HepG2 (cell line): ENCODE results near the gene TBCD. TPM values are rescaled to one million over a fixed set of nuclear protein-coding genes. Genes with fewer than 3 reads are reported as not detected.

Source experiments
- AKNA ChIP-seq: sonication (generic); formaldehyde crosslinking; IDR thresholded peaks from 2 replicates; pipeline ENCODE4 v1.4.0; 2020; ENCODE audit warnings: missing genetic modification reagents, borderline replicate concordance
- FOXK2 ChIP-seq: fragments of 450-650 bp; IDR thresholded peaks from 2 replicates; pipeline ENCODE4 v1.6.1; 2016
- HOXA7 ChIP-seq: sonication (generic); formaldehyde crosslinking; IDR thresholded peaks from 2 replicates; pipeline ENCODE4 v1.8.1; 2022; ENCODE audit warnings: mild to moderate bottlenecking, missing genetic modification reagents, moderate library complexity
- KLF9 ChIP-seq: IDR thresholded peaks from 2 replicates; pipeline ENCODE4 v1.6.1; 2016; ENCODE audit warnings: low read depth
- LRRFIP1 ChIP-seq: sonication (generic); formaldehyde crosslinking; conservative IDR thresholded peaks from 2 replicates; pipeline ENCODE4 v1.4.0; 2020; ENCODE audit warnings: missing genetic modification reagents
- MAFK ChIP-seq, 2 experiments: IDR thresholded peaks in 1 of 2; conservative IDR thresholded peaks in 1 of 2; 2 replicates each; pipeline ENCODE4 v1.6.1; 2011; ENCODE audit warnings: improper control_type of control experiment in 2 of 2, low read length in 2 of 2
- NONO ChIP-seq, 2 experiments: fragments of 450-650 bp in 1 of 2; sonication (generic) in 1 of 2; formaldehyde crosslinking in 1 of 2; IDR thresholded peaks in 1 of 2; conservative IDR thresholded peaks in 1 of 2; 2 replicates each; pipeline versions ENCODE4 v1.6.1 to v1.8.0; 2017 to 2022; ENCODE audit warnings: mild to moderate bottlenecking in 1 of 2, missing genetic modification reagents in 1 of 2, moderate library complexity in 1 of 2
- PHB2 ChIP-seq: fragments of 450-650 bp; IDR thresholded peaks from 2 replicates; pipeline ENCODE4 v1.6.1; 2018; ENCODE audit not compliant: partially characterized antibody
- PHF21A ChIP-seq: sonication (generic); formaldehyde crosslinking; IDR thresholded peaks from 2 replicates; pipeline ENCODE4 v1.5.0; 2020; ENCODE audit warnings: mild to moderate bottlenecking, missing genetic modification reagents
- SMAD9 ChIP-seq: sonication (generic); formaldehyde crosslinking; IDR thresholded peaks from 2 replicates; pipeline ENCODE4 v1.5.1; 2020; ENCODE audit warnings: mild to moderate bottlenecking, missing genetic modification reagents
- TCF7L2 ChIP-seq: IDR thresholded peaks from 2 replicates; pipeline ENCODE4 v1.6.1; 2011; ENCODE audit warnings: mild to moderate bottlenecking, low read depth, low read length, moderate library complexity
- ZBTB14 ChIP-seq: sonication (generic); formaldehyde crosslinking; IDR thresholded peaks from 2 replicates; pipeline ENCODE4 v1.4.0; 2020; ENCODE audit warnings: missing genetic modification reagents
- ZFP62 ChIP-seq: sonication (generic); formaldehyde crosslinking; IDR thresholded peaks from 2 replicates; pipeline ENCODE4 v1.4.0; 2020; ENCODE audit warnings: missing genetic modification reagents
- ZNF276 ChIP-seq: sonication (generic); formaldehyde crosslinking; IDR thresholded peaks from 2 replicates; pipeline ENCODE4 v1.4.0; 2020; ENCODE audit warnings: mild to moderate bottlenecking, low read depth, missing genetic modification reagents
- ZNF547 ChIP-seq: sonication (generic); formaldehyde crosslinking; IDR thresholded peaks from 2 replicates; pipeline ENCODE4 v1.5.1; 2020; ENCODE audit warnings: mild to moderate bottlenecking, missing genetic modification reagents
- ZNF652 ChIP-seq: IDR thresholded peaks from 2 replicates; pipeline ENCODE4 v1.6.1; 2016; ENCODE audit warnings: low read depth, borderline replicate concordance
- ZNF7 ChIP-seq: IDR thresholded peaks from 2 replicates; pipeline ENCODE4 v1.6.1; 2016; ENCODE audit warnings: missing biosample characterization, missing genetic modification reagents
- ZNF766 ChIP-seq: sonication (generic); formaldehyde crosslinking; IDR thresholded peaks from 2 replicates; pipeline ENCODE4 v1.5.0; 2020; ENCODE audit warnings: missing genetic modification reagents, borderline replicate concordance
- ZNF768 ChIP-seq: sonication (generic); formaldehyde crosslinking; IDR thresholded peaks from 2 replicates; pipeline ENCODE4 v1.4.0; 2020; ENCODE audit warnings: missing genetic modification reagents
- polyA plus RNA-seq, 8 experiments: library from polyadenylated mRNA; depleted of rRNA in 3 of 8; stranded (reverse) in 7 of 8; unstranded in 1 of 8; fragments of >200 nt; fragmentation: Illumina TruSeq in 4 of 8; extraction: Trizol in 4 of 8; gene quantifications; 2 replicates each; pipeline versions ENCODE4 v1.2.1 to v1.2.3, GENCODE V29; 2011 to 2016; ENCODE audit warnings: low read depth in 4 of 8, missing spikeins in 1 of 8, mixed read lengths in 1 of 8; ENCODE audit not compliant: insufficient read depth in 1 of 8
- total RNA-seq, 5 experiments: library from RNA; depleted of rRNA; stranded (reverse); fragments of >200 nt; fragmentation: Illumina TruSeq; extraction: Trizol; gene quantifications; 2 replicates each; pipeline ENCODE4 v1.2.3, GENCODE V29; 2016; ENCODE audit warnings: low read depth in 1 of 5

TBCD gene
- total and polyA plus RNA-seq, 2 of the 13 experiments (the other 11 are each of a cell fraction or from before 2014, with no cell fraction given), result 33.9 to 54.8 TPM

- no peak for TF ChIP-seq FOXK2
- TF ChIP-seq ZNF276 (CRISPR knock-in tag), result peak; percentile 57; the same call in 1 of the 2 replicates
- no peak for TF ChIP-seq MAFK (conservative IDR thresholded peaks at IDR 0.05 in 1 of 2, IDR thresholded peaks at IDR 0.05 in 1 of 2; ENCODE audit: low read length in 2 of 2)
- TF ChIP-seq ZNF7 (CRISPR knock-in tag), result 0 out of 2 replicates have a peak, but pooled peaks have one; percentile 4
- peak; percentile 95 for TF ChIP-seq ZNF547 (CRISPR knock-in tag)
- no peak for TF ChIP-seq NONO (IDR thresholded peaks at IDR 0.05)
- peak; percentile 99 for TF ChIP-seq NONO (CRISPR knock-in tag; conservative IDR thresholded peaks at IDR 0.05)
- peak; percentile 81 for TF ChIP-seq ZNF768 (CRISPR knock-in tag)
- no peak for TF ChIP-seq PHB2
- 0 out of 2 replicates have a peak, but pooled peaks have one; percentile 66 for TF ChIP-seq KLF9 (CRISPR knock-in tag)
- no peak for TF ChIP-seq LRRFIP1 (CRISPR knock-in tag)
- no peak for TF ChIP-seq SMAD9 (CRISPR knock-in tag)
- TF ChIP-seq ZNF766, result 0 out of 2 replicates have a peak, but pooled peaks have one; percentile 50
- TF ChIP-seq PHF21A, result no peak
- no peak for TF ChIP-seq ZNF652 (CRISPR knock-in tag)
- TF ChIP-seq HOXA7 (CRISPR knock-in tag), result peak; percentile 92
- peak; percentile 84; the same call in 1 of the 2 replicates for TF ChIP-seq AKNA
- TF ChIP-seq ZFP62 (CRISPR knock-in tag), result no peak
- peak; percentile 97 for TF ChIP-seq ZBTB14 (CRISPR knock-in tag)
- no peak for TF ChIP-seq TCF7L2
Observed at GRCh38 chr17:82751571-82752370, at the start of gene TBCD (continued).
